ENCODE measurements around the gene LNP1.
"Not testable (repeated sequence)": the region's sequence is repeated elsewhere in the genome, so short reads cannot be mapped to it uniquely, and the experiment has no call there.

Gene LNP1

GRCh38 chr3:100437721-100438622, 36.6 kb downstream of the LNP1 start:
- peak; percentile 64 for FAIRE-seq

- FAIRE-seq, result no peak
Observed at GRCh38 chr3:100438623-100438974, 37.3 kb downstream of the LNP1 start.

- no peak for FAIRE-seq
Observed at GRCh38 chr3:100440895-100441294, 39.6 kb downstream of the LNP1 start.

- peak; percentile 77 for FAIRE-seq
Observed at GRCh38 chr3:100443690-100444089, 42.4 kb downstream of the LNP1 start.

- not testable (repeated sequence) for FAIRE-seq
Observed at GRCh38 chr3:100447067-100447466, 45.7 kb downstream of the LNP1 start.

- no peak for FAIRE-seq
Observed at GRCh38 chr3:100448079-100448478, 46.7 kb downstream of the LNP1 start.

GRCh38 chr3:100449214-100449613, 47.9 kb downstream of the LNP1 start:
- FAIRE-seq, result no peak

GRCh38 chr3:100454677-100455076, 53.3 kb downstream of the LNP1 start:
- no peak for FAIRE-seq

GRCh38 chr3:100455841-100456550, 54.7 kb downstream of the LNP1 start:
- FAIRE-seq, result no peak

GRCh38 chr3:100456745-100457144, 55.4 kb downstream of the LNP1 start:
- no peak for FAIRE-seq

- no peak for FAIRE-seq
Observed at GRCh38 chr3:100457811-100458210, 56.5 kb downstream of the LNP1 start.

GRCh38 chr3:100458814-100459213, 57.5 kb downstream of the LNP1 start:
- no peak for FAIRE-seq

GRCh38 chr3:100463002-100463401, 61.7 kb downstream of the LNP1 start:
- FAIRE-seq, result peak; percentile 97

GRCh38 chr3:100463646-100464155, 62.4 kb downstream of the LNP1 start:
- no peak for FAIRE-seq

- FAIRE-seq, result no peak
Observed at GRCh38 chr3:100465892-100466777, 64.8 kb downstream of the LNP1 start.

- no peak for FAIRE-seq
Observed at GRCh38 chr3:100467133-100467532, 65.8 kb downstream of the LNP1 start.

- no peak for FAIRE-seq
Observed at GRCh38 chr3:100468676-100469075, 67.3 kb downstream of the LNP1 start.

- no peak for FAIRE-seq
Observed at GRCh38 chr3:100470951-100471350, 69.6 kb downstream of the LNP1 start.

GRCh38 chr3:100471444-100471843, 70.1 kb downstream of the LNP1 start:
- FAIRE-seq, result no peak

GRCh38 chr3:100477851-100478360, 76.6 kb downstream of the LNP1 start:
- not testable (repeated sequence) for FAIRE-seq

- not testable (repeated sequence) for FAIRE-seq
Observed at GRCh38 chr3:100478521-100478920, 77.2 kb downstream of the LNP1 start.

- FAIRE-seq, result no peak
Observed at GRCh38 chr3:100480081-100480480, 78.7 kb downstream of the LNP1 start.

GRCh38 chr3:100482176-100482575, 80.8 kb downstream of the LNP1 start:
- no peak for FAIRE-seq
